Left ventricle myocardium inferior (tissue), 1 donor: ENCODE data around the gene PNMA5. TPM values are rescaled to one million over a fixed set of nuclear protein-coding genes. Genes with fewer than 3 reads are reported as not detected.
"Not testable (repeated sequence)": the region's sequence is repeated elsewhere in the genome, so short reads cannot be mapped to it uniquely, and the experiment has no call there.

Experiments used
- DNase-seq: peaks from one replicate; pipeline ENCODE4 v3.0.0-alpha.2; 2020
- H3K27ac ChIP-seq: fragments of 200-600 bp; replicated peaks from 2 replicates; pipeline ENCODE4 v1.8.0; 2021
- H3K27me3 ChIP-seq: fragments of 200-600 bp; 2 replicates; pipeline ENCODE4 v1.8.0; 2021; ENCODE audit warnings: low read depth
- H3K36me3 ChIP-seq: fragments of 200-600 bp; 2 replicates; pipeline ENCODE4 v1.8.0; 2021
- H3K4me1 ChIP-seq: fragments of 200-600 bp; 2 replicates; pipeline ENCODE4 v1.8.0; 2021
- H3K4me3 ChIP-seq: fragments of 200-600 bp; 2 replicates; pipeline ENCODE4 v1.8.0; 2021; ENCODE audit warnings: mild to moderate bottlenecking, moderate library complexity
- H3K9me3 ChIP-seq: fragments of 200-600 bp; replicated peaks from 2 replicates; pipeline ENCODE4 v1.8.0; 2021
- CTCF ChIP-seq: fragments of 200-600 bp; IDR thresholded peaks from 2 replicates; pipeline ENCODE4 v1.8.0; 2021; ENCODE audit warnings: antibody characterized with exemption, mild to moderate bottlenecking, borderline replicate concordance
- intact Hi-C: fragments of 100-400 bp; cut with micrococcal nuclease; formaldehyde crosslinking; loops from one replicate; pipeline ENCODE4 v1.11.0; 2022
- total RNA-seq: library from RNA; stranded (reverse); fragmentation: NEBNext Ultra II Directional; extraction: Animal tissue kit (Norgen Biotek cat#: 25700); gene quantifications from one replicate; pipeline ENCODE4 v1.2.1, GENCODE V29; 2021
- donor health status: DM: no; HTN: yes; CAD: no; lungs with severe emphysema.

Gene PNMA5
- total RNA-seq, 1 donor from 2014 or later = not detected

- Histone ChIP-seq H3K4me3 (no peak overlapping the region), H3K9me3 (peaks cover 3% of the 10 kb centered on the region), H3K27me3 (peaks cover 5% of the 10 kb centered on the region), H3K4me1 (no peaks in the 10 kb centered on the region), H3K36me3 (no peaks in the 10 kb centered on the region), H3K27ac (no peak overlapping the region)
- intact Hi-C loops = no loop called here
- TF ChIP-seq CTCF = no peak
- DNase-seq = no peak
Measured at GRCh38 chrX:153019166-153019565, 25.2 kb upstream of the PNMA5 start.

GRCh38 chrX:153017174-153017573, 23.3 kb upstream of the PNMA5 start:
- H3K36me3 ChIP-seq, H3K9me3 ChIP-seq, DNase-seq, H3K4me3 ChIP-seq, intact Hi-C loops, H3K27ac ChIP-seq, H3K4me1 ChIP-seq: not testable (repeated sequence)
- peaks cover 16% of the 10 kb centered on the region for H3K27me3 ChIP-seq

- intact Hi-C loops = no loop called here
- Histone ChIP-seq H3K9me3 (no peaks in the 10 kb centered on the region), H3K27ac (no peak overlapping the region), H3K4me1 (no peaks in the 10 kb centered on the region), H3K27me3 (peaks cover 5% of the 10 kb centered on the region), H3K36me3 (no peaks in the 10 kb centered on the region), H3K4me3 (no peak overlapping the region)
- DNase-seq = no peak
- no peak for TF ChIP-seq CTCF
Measured at GRCh38 chrX:153004780-153005179, 10.9 kb upstream of the PNMA5 start.

- Histone ChIP-seq H3K36me3 (no peaks in the 10 kb centered on the region), H3K4me3 (no peak overlapping the region), H3K9me3 (no peaks in the 10 kb centered on the region), H3K4me1 (no peaks in the 10 kb centered on the region), H3K27me3 (peaks cover 5% of the 10 kb centered on the region), H3K27ac (no peak overlapping the region)
- intact Hi-C loops = no loop called here
- no peak for TF ChIP-seq CTCF
- no peak for DNase-seq
Measured at GRCh38 chrX:153003981-153004380, 10.1 kb upstream of the PNMA5 start.

GRCh38 chrX:153002182-153002581, 8.3 kb upstream of the PNMA5 start:
- H3K27me3 ChIP-seq, H3K4me1 ChIP-seq, H3K9me3 ChIP-seq, H3K27ac ChIP-seq, H3K36me3 ChIP-seq, intact Hi-C loops, DNase-seq, H3K4me3 ChIP-seq: not testable (repeated sequence)

GRCh38 chrX:152997337-152997736, 3.4 kb upstream of the PNMA5 start:
- H3K36me3 ChIP-seq = no peaks in the 10 kb centered on the region
- H3K9me3 ChIP-seq = no peaks in the 10 kb centered on the region
- no peak for DNase-seq
- H3K27me3 ChIP-seq = no peaks in the 10 kb centered on the region
- intact Hi-C loops = no loop called here
- TF ChIP-seq CTCF = no peak
- H3K27ac ChIP-seq = no peak overlapping the region
- H3K4me1 ChIP-seq = no peaks in the 10 kb centered on the region
- H3K4me3 ChIP-seq = no peak overlapping the region

- Histone ChIP-seq H3K4me1 (no peaks in the 10 kb centered on the region), H3K36me3 (no peaks in the 10 kb centered on the region), H3K9me3 (no peaks in the 10 kb centered on the region), H3K4me3 (no peak overlapping the region), H3K27me3 (no peaks in the 10 kb centered on the region), H3K27ac (no peak overlapping the region)
- intact Hi-C loops = no loop called here
- TF ChIP-seq CTCF = no peak
- no peak for DNase-seq
Measured at GRCh38 chrX:152992115-152992514, 1.8 kb downstream of the PNMA5 start.
